Endothelial cell of umbilical vein (primary cell): Measurements from ENCODE around the gene CPED1. TPM values are rescaled to one million over a fixed set of nuclear protein-coding genes. Genes with fewer than 3 reads are reported as not detected.

Source experiments
- BruUV-seq: library from RNA; stranded (reverse); fragments of 400-500 nt; replicated peaks from 2 replicates; lab custom pipeline; 2021; lab: Mats Ljungman, UMichigan
- CTCF ChIA-PET: fragments of 300-600, 350-600 bp; sonication (Branson Sonifier 250); formaldehyde crosslinking; loops from one replicate; lab custom pipeline; 2021; ENCODE audit warnings: antibody characterized with exemption, inconsistent platforms; lab: Charles Lee
- POLR2A ChIA-PET: fragments of 300-600, 350-600 bp; sonication (Branson Sonifier 250); formaldehyde crosslinking; loops from one replicate; lab custom pipeline; 2021; ENCODE audit warnings: antibody characterized with exemption, inconsistent platforms; lab: Charles Lee
- DNase-seq: peaks from one replicate; pipeline ENCODE4 v3.0.0-alpha.2; 2011; ENCODE audit warnings: low read depth, low spot score
- FAIRE-seq: peaks from 2 replicates; lab custom pipeline; 2011; peaks lifted over from hg19 to GRCh38; lab: Jason Lieb, UNC
- H2AFZ ChIP-seq: 2 replicates; pipeline ENCODE4 v1.6.0; 2012; ENCODE audit warnings: low read depth, low read length, control low read depth, inconsistent platforms
- H3K27ac ChIP-seq: 2 replicates; pipeline ENCODE4 v1.5.1; 2011; ENCODE audit warnings: low read depth, mild to moderate bottlenecking, control low read depth, low read length, moderate library complexity; ENCODE audit not compliant: insufficient read depth
- H3K27me3 ChIP-seq, 2 experiments: 2 replicates each; pipeline versions ENCODE4 v1.6.0 to v1.6.1; 2011; ENCODE audit warnings: low read length in 2 of 2, mixed read lengths in 1 of 2; ENCODE audit not compliant: control insufficient read depth in 2 of 2, insufficient read depth in 2 of 2
- H3K36me3 ChIP-seq, 2 experiments: 2 replicates in 1 of 2; 3 replicates in 1 of 2; pipeline ENCODE4 v1.5.1; 2011; ENCODE audit warnings: low read length in 2 of 2, mild to moderate bottlenecking in 1 of 2, moderate library complexity in 1 of 2; ENCODE audit not compliant: control insufficient read depth in 2 of 2, insufficient read depth in 2 of 2; ENCODE audit errors: extremely low read depth in 1 of 2
- H3K4me1 ChIP-seq: 3 replicates; pipeline ENCODE4 v1.5.1; 2011; ENCODE audit warnings: mild to moderate bottlenecking, low read length; ENCODE audit not compliant: control insufficient read depth, insufficient read depth; ENCODE audit errors: extremely low read depth
- H3K4me2 ChIP-seq: 2 replicates; pipeline ENCODE4 v1.6.1; 2011; ENCODE audit warnings: low read length, control low read depth, mixed read lengths; ENCODE audit not compliant: insufficient read depth
- H3K4me3 ChIP-seq, 3 experiments: fragments of 200-600 bp in 1 of 3; sonication (generic), shearing (Covaris generic) in 1 of 3; replicated peaks in 1 of 3; 2 replicates each; pipeline ENCODE4 v1.5.1; 2011 to 2016; ENCODE audit warnings: control low read depth in 3 of 3, low read length in 3 of 3, mild to moderate bottlenecking in 2 of 3, inconsistent platforms in 1 of 3, low read depth in 1 of 3, moderate library complexity in 1 of 3; ENCODE audit not compliant: insufficient read depth in 1 of 3
- H3K79me2 ChIP-seq: 2 replicates; pipeline ENCODE4 v1.6.0; 2012; ENCODE audit warnings: low read length, inconsistent platforms; ENCODE audit not compliant: control insufficient read depth, insufficient read depth
- H3K9ac ChIP-seq: replicated peaks from 2 replicates; pipeline ENCODE3; 2011; ENCODE audit warnings: low read length, control low read depth; ENCODE audit not compliant: insufficient read depth; ENCODE audit errors: extremely low read depth
- H3K9me1 ChIP-seq: replicated peaks from 3 replicates; pipeline ENCODE4 v1.6.0; 2011; ENCODE audit warnings: mild to moderate bottlenecking, low read length; ENCODE audit not compliant: control insufficient read depth, insufficient read depth; ENCODE audit errors: extremely low read depth
- H3K9me3 ChIP-seq: replicated peaks from 2 replicates; pipeline ENCODE4 v1.5.1; 2012; ENCODE audit warnings: low read length, inconsistent platforms; ENCODE audit not compliant: control insufficient read depth, insufficient read depth
- H4K20me1 ChIP-seq: replicated peaks from 2 replicates; pipeline ENCODE3; 2011; ENCODE audit warnings: mild to moderate bottlenecking, low read length; ENCODE audit not compliant: control insufficient read depth, insufficient read depth; ENCODE audit errors: extremely low read depth
- EZH2 ChIP-seq: IDR thresholded peaks from 2 replicates; pipeline ENCODE4 v1.6.1; 2012; ENCODE audit warnings: borderline replicate concordance, low read depth, mild to moderate bottlenecking, moderate library complexity, low read length, inconsistent platforms; ENCODE audit not compliant: severe bottlenecking
- FOS ChIP-seq: IDR thresholded peaks from 2 replicates; pipeline ENCODE4 v1.6.1; 2011; ENCODE audit warnings: mild to moderate bottlenecking, low read length, moderate library complexity, borderline replicate concordance; ENCODE audit not compliant: insufficient read depth
- GATA2 ChIP-seq: IDR thresholded peaks from 2 replicates; pipeline ENCODE4 v1.7.0; 2011; ENCODE audit warnings: low read depth, mild to moderate bottlenecking, moderate library complexity, mixed read lengths, low read length; ENCODE audit not compliant: insufficient read length, insufficient read depth
- JUN ChIP-seq: IDR thresholded peaks from 2 replicates; pipeline ENCODE4 v1.6.1; 2011; ENCODE audit warnings: borderline replicate concordance, low read depth; ENCODE audit not compliant: insufficient read length, insufficient read depth
- MAX ChIP-seq: IDR thresholded peaks from 2 replicates; pipeline ENCODE4 v1.6.1; 2011; ENCODE audit not compliant: insufficient read depth, insufficient read length
- MYC ChIP-seq: IDR thresholded peaks from one replicate; pipeline ENCODE4 v1.6.1; 2011; ENCODE audit warnings: mild to moderate bottlenecking, low read depth, low read length
- POLR2A ChIP-seq: IDR thresholded peaks from 2 replicates; pipeline ENCODE4 v1.6.1; 2012; ENCODE audit warnings: low read depth, mild to moderate bottlenecking, control low read depth, low read length
- POLR2AphosphoS5 ChIP-seq: IDR thresholded peaks from 2 replicates; pipeline ENCODE4 v1.6.1; 2012; ENCODE audit warnings: low read depth, mild to moderate bottlenecking, control low read depth, low read length, moderate library complexity; ENCODE audit not compliant: insufficient read depth
- dilution Hi-C: fragments of 300-500 bp; cut with MboI; formaldehyde crosslinking; loops from one replicate; pipeline ENCODE4 v1.15.0; 2019; ENCODE audit warnings: low sequenced_read_pairs; ENCODE audit not compliant: extremely low pct_ligation_motif_present
- intact Hi-C: fragments of 100-400 bp; cut with micrococcal nuclease; formaldehyde crosslinking; loops from one replicate; pipeline ENCODE4 v1.10.0; 2022
- polyA plus RNA-seq, 4 experiments: library from polyadenylated mRNA; depleted of rRNA in 3 of 4; stranded (reverse) in 3 of 4; unstranded in 1 of 4; fragments of >200 nt; gene quantifications; 2 replicates each; pipeline versions ENCODE4 v1.2.1 to v1.2.3, GENCODE V29; 2011 to 2012; ENCODE audit warnings: missing spikeins in 1 of 4
- total RNA-seq: library from RNA; stranded (reverse); gene quantifications from 2 replicates; pipeline ENCODE4 v1.2.3, GENCODE V29; 2021
- TF ChIP-seq, protein P1 (sequence below), 2 donors: IDR thresholded peaks; 1 replicate in 1 of 2; 2 replicates in 1 of 2; pipeline ENCODE4 v1.5.1; 2011; ENCODE audit warnings: low read length in 2 of 2, mild to moderate bottlenecking in 2 of 2, moderate library complexity in 2 of 2, control low read depth in 1 of 2, inconsistent platforms in 1 of 2, low read depth in 1 of 2; ENCODE audit not compliant: insufficient read depth in 1 of 2; ENCODE audit errors: extremely low read depth in 1 of 2

The CPED1 gene
- total and polyA plus RNA-seq, 2 donors (not counting 3 experiments of a cell fraction or from before 2014, with no cell fraction given) = 0.22 to 3.0 TPM

GRCh38 chr7:121164247-121164646, 175.7 kb downstream of the CPED1 start:
- dilution Hi-C loops = no loop called here
- ChIA-PET CTCF (interaction anchor here (1.0 kb wide), 1 partner anchor 8 kb away, joined by 3 read pairs; no protein-coding TSS in a partner anchor), POLR2A (no interaction called here)
- H3K9ac ChIP-seq = no peak overlapping the region
- no peak overlapping the region for H3K27ac ChIP-seq
- no peak for TF ChIP-seq FOS
- TF ChIP-seq EZH2 = no peak
- TF ChIP-seq POLR2AphosphoS5 = no peak
- no peak for TF ChIP-seq MAX
- H3K4me3 ChIP-seq = no peak overlapping the region
- H3K27me3 ChIP-seq = peaks cover 0 to 12% of the 10 kb centered on the region in 2 experiments
- DNase-seq (no peak), FAIRE-seq (no peak)
- no peak overlapping the region for H2AFZ ChIP-seq
- H3K4me2 ChIP-seq = no peak overlapping the region
- no peaks in the 10 kb centered on the region for H3K9me3 ChIP-seq
- H3K9me1 ChIP-seq = no peaks in the 10 kb centered on the region
- no peaks in the 10 kb centered on the region for H3K36me3 ChIP-seq
- no peaks in the 10 kb centered on the region for H3K4me1 ChIP-seq
- no peaks in the 10 kb centered on the region for H4K20me1 ChIP-seq
- no TSS peak for BruUV-seq
- intact Hi-C loops = no loop called here
- no peaks in the 10 kb centered on the region for H3K79me2 ChIP-seq

DNA sequence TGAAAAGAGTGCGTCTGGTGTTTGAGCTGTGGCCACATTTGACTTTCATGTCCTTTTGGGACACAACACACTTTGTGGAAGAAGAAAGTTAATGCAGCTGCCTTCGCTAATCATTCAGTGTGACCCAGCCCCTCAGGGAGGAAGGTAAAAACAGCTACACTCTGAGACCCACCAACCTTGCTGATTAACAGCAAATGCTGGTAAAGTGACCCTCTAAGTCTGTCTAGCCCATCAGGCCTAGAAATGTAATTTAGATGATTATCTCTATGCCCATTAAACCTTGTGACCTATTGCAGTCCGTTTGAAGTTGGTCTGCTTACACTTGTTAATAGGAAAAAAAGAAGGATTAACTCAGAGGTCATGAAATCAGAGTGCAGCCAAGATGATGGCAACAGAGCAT, 178.4 kb downstream of the CPED1 start:
- TF ChIP-seq POLR2AphosphoS5 (no peak), EZH2 (no peak), JUN (no peak), FOS (no peak), MYC (no peak), MAX (no peak), GATA2 (no peak), POLR2A (no peak)
- TF ChIP-seq, protein P1, sequence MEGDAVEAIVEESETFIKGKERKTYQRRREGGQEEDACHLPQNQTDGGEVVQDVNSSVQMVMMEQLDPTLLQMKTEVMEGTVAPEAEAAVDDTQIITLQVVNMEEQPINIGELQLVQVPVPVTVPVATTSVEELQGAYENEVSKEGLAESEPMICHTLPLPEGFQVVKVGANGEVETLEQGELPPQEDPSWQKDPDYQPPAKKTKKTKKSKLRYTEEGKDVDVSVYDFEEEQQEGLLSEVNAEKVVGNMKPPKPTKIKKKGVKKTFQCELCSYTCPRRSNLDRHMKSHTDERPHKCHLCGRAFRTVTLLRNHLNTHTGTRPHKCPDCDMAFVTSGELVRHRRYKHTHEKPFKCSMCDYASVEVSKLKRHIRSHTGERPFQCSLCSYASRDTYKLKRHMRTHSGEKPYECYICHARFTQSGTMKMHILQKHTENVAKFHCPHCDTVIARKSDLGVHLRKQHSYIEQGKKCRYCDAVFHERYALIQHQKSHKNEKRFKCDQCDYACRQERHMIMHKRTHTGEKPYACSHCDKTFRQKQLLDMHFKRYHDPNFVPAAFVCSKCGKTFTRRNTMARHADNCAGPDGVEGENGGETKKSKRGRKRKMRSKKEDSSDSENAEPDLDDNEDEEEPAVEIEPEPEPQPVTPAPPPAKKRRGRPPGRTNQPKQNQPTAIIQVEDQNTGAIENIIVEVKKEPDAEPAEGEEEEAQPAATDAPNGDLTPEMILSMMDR (IDR thresholded peaks at IDR 0.05; ENCODE audit: extremely low read depth in 1 of 2, insufficient read depth in 1 of 2, low read depth in 1 of 2, low read length in 2 of 2) = no peak
- BruUV-seq = no TSS peak
- no peak overlapping the region for H3K9ac ChIP-seq
- FAIRE-seq = no peak
- dilution Hi-C loops = no loop called here
- POLR2A ChIA-PET = no interaction called here
- no peak overlapping the region for H3K4me3 ChIP-seq
- no peaks in the 10 kb centered on the region for H3K79me2 ChIP-seq
- intact Hi-C loops = no loop called here
- H2AFZ ChIP-seq = no peak overlapping the region
- no peak for DNase-seq
- no peak overlapping the region for H3K4me2 ChIP-seq
- H3K27me3 ChIP-seq = peaks cover 0 to 6% of the 10 kb centered on the region in 2 experiments
- H3K4me1 ChIP-seq = no peaks in the 10 kb centered on the region
- no peak overlapping the region for H3K27ac ChIP-seq
- no peaks in the 10 kb centered on the region for H3K36me3 ChIP-seq
- no peaks in the 10 kb centered on the region for H3K9me3 ChIP-seq
- no peaks in the 10 kb centered on the region for H4K20me1 ChIP-seq
- CTCF ChIA-PET = no interaction called here
- no peaks in the 10 kb centered on the region for H3K9me1 ChIP-seq
